ENCODE data around the gene RASSF4.

RASSF4 gene

GRCh38 chr10:44966816-44967509 is 7.4 kb downstream of the RASSF4 start:
- no peak for DNase-seq (ENCODE audit: low spot score in 2 of 2)
- Histone ChIP-seq H3K27me3 (ENCODE audit: low read depth) (no peaks in the 10 kb centered on the region), H3K9me3 (no peaks in the 10 kb centered on the region), H3K4me1 (peaks cover 19% of the 10 kb centered on the region), H3K36me3 (replicated peaks) (no peaks in the 10 kb centered on the region), H3K4me3 (no peak overlapping the region)
- in situ Hi-C loops (cut with MboI; ENCODE audit: low sequenced_read_pairs): no loop called here

- H3K9me3 ChIP-seq: no peaks in the 10 kb centered on the region
- in situ Hi-C loops (cut with MboI; ENCODE audit: low sequenced_read_pairs): no loop called here
- H3K4me3 ChIP-seq: no peak overlapping the region
- H3K4me1 ChIP-seq: peaks cover 19% of the 10 kb centered on the region
- no peak for DNase-seq (ENCODE audit: low spot score in 2 of 2)
- no peaks in the 10 kb centered on the region for H3K36me3 ChIP-seq (replicated peaks)
- H3K27me3 ChIP-seq (ENCODE audit: low read depth): no peaks in the 10 kb centered on the region
Observed at GRCh38 chr10:44967616-44968015, 8.0 kb downstream of the RASSF4 start.

- Histone ChIP-seq H3K4me3 (no peak overlapping the region), H3K4me1 (peaks cover 19% of the 10 kb centered on the region), H3K36me3 (replicated peaks) (no peaks in the 10 kb centered on the region), H3K27me3 (ENCODE audit: low read depth) (no peaks in the 10 kb centered on the region), H3K9me3 (no peaks in the 10 kb centered on the region)
- in situ Hi-C loops (cut with MboI; ENCODE audit: low sequenced_read_pairs): no loop called here
- no peak for DNase-seq (ENCODE audit: low spot score in 2 of 2)
Observed at GRCh38 chr10:44968091-44968490, 8.5 kb downstream of the RASSF4 start.

GRCh38 chr10:44968500-44969400 is 9.1 kb downstream of the RASSF4 start:
- in situ Hi-C loops (cut with MboI; ENCODE audit: low sequenced_read_pairs): no loop called here
- peaks cover 19% of the 10 kb centered on the region for H3K4me1 ChIP-seq
- no peaks in the 10 kb centered on the region for H3K9me3 ChIP-seq
- H3K36me3 ChIP-seq (replicated peaks): no peaks in the 10 kb centered on the region
- no peak for DNase-seq (ENCODE audit: low spot score in 2 of 2)
- H3K4me3 ChIP-seq: no peak overlapping the region
- no peaks in the 10 kb centered on the region for H3K27me3 ChIP-seq (ENCODE audit: low read depth)

GRCh38 chr10:44969854-44970253 is 10.3 kb downstream of the RASSF4 start:
- Histone ChIP-seq H3K9me3 (no peaks in the 10 kb centered on the region), H3K27me3 (ENCODE audit: low read depth) (no peaks in the 10 kb centered on the region), H3K4me3 (no peak overlapping the region), H3K4me1 (peaks cover 18% of the 10 kb centered on the region), H3K36me3 (replicated peaks) (no peaks in the 10 kb centered on the region)
- no peak for DNase-seq (ENCODE audit: low spot score in 2 of 2)
- in situ Hi-C loops (cut with MboI; ENCODE audit: low sequenced_read_pairs): no loop called here

DNA sequence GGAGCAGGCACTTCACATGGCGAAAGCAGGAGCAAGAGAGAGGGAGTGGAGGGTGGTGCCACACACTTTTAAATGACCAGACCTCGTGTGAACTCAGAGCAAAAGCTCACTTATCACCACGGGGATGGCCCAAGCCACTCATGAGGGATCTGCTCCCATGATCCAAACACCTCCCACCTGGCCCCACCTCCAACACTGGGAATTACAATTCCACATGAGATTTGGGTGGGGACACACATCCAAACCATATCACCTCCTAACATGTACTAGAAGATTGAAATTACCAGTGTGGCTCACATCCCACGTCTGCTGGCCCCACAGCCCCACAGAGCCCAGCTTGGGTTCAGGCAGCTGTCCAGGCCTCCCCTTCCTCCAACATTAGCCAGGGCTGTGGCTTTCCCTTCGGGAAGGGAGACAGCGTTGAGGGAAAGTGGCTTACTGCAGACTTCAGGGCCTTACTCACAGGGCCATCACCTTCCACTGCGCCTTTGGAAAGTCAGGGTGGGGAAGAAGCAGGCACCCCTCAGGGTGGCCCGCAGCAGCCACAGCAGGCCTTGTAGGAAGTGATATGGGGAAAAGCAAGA is 11.3 kb downstream of the RASSF4 start:
- DNase-seq (ENCODE audit: low spot score in 2 of 2): no peak
- no peak overlapping the region for H3K4me3 ChIP-seq
- no peaks in the 10 kb centered on the region for H3K9me3 ChIP-seq
- H3K4me1 ChIP-seq: peaks cover 22% of the 10 kb centered on the region
- in situ Hi-C loops (cut with MboI; ENCODE audit: low sequenced_read_pairs): no loop called here
- no peaks in the 10 kb centered on the region for H3K27me3 ChIP-seq (ENCODE audit: low read depth)
- H3K36me3 ChIP-seq (replicated peaks): no peaks in the 10 kb centered on the region

DNA sequence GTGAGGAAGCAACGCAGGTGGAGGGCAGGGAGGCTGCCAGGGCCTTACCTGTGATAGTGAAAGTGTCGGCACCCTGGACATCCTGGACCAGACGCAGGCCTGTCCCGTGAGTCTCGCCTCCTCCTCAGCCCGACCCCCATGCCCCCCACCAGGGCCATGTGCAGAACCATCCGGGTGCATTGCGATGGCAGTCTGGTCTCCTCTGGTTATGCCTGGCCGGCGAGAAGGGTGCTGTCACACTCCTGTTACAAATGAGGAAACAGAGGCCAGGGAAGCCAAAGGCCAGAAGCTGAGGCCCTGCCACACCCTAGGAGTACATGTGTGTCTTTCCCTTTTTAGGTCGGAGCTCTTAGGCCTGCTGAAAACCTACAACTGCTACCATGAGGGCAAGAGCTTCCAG is 11.8 kb downstream of the RASSF4 start:
- H3K9me3 ChIP-seq: no peaks in the 10 kb centered on the region
- H3K27me3 ChIP-seq (ENCODE audit: low read depth): no peaks in the 10 kb centered on the region
- no peak overlapping the region for H3K4me3 ChIP-seq
- DNase-seq (ENCODE audit: low spot score in 2 of 2): no peak
- H3K36me3 ChIP-seq (replicated peaks): no peaks in the 10 kb centered on the region
- peaks cover 23% of the 10 kb centered on the region for H3K4me1 ChIP-seq
- in situ Hi-C loops (cut with MboI; ENCODE audit: low sequenced_read_pairs): no loop called here

- Histone ChIP-seq H3K4me3 (no peak overlapping the region), H3K27me3 (ENCODE audit: low read depth) (no peaks in the 10 kb centered on the region), H3K9me3 (no peaks in the 10 kb centered on the region), H3K36me3 (replicated peaks) (no peaks in the 10 kb centered on the region), H3K4me1 (peaks cover 23% of the 10 kb centered on the region)
- in situ Hi-C loops (cut with MboI; ENCODE audit: low sequenced_read_pairs): no loop called here
- no peak for DNase-seq (ENCODE audit: low spot score in 2 of 2)
Observed at GRCh38 chr10:44971935-44972757, 12.5 kb downstream of the RASSF4 start.

DNA sequence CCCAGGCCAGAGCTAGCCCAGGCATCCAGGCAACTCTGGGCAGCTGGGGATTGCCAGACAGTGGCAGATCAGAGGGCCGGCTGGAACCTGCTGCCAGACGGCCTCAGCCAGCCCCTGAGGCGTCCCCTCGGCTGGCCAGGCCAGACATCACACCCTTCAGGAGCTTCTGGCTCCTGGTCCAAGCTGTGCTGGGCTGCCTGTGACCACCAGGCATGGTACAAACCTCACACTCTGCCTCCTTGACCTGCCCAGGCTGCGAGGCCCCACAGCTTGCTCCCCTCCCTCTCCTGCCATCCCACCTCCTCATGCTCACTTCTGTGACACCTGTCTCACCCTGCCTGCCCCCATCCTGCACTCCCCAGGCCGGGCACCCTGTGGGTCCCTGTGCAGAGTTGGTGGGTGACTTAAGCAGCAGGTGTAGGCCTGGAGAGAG is 13.3 kb downstream of the RASSF4 start:
- H3K4me3 ChIP-seq: no peak overlapping the region
- H3K4me1 ChIP-seq: peaks cover 25% of the 10 kb centered on the region
- no peaks in the 10 kb centered on the region for H3K36me3 ChIP-seq (replicated peaks)
- DNase-seq (ENCODE audit: low spot score in 2 of 2): no peak
- H3K9me3 ChIP-seq: no peaks in the 10 kb centered on the region
- no peaks in the 10 kb centered on the region for H3K27me3 ChIP-seq (ENCODE audit: low read depth)
- in situ Hi-C loops (cut with MboI; ENCODE audit: low sequenced_read_pairs): no loop called here

- no peaks in the 10 kb centered on the region for H3K27me3 ChIP-seq (ENCODE audit: low read depth)
- peak in 1 of 2 experiments; percentile 39 for DNase-seq (ENCODE audit: low spot score in 2 of 2)
- no peaks in the 10 kb centered on the region for H3K36me3 ChIP-seq (replicated peaks)
- in situ Hi-C loops (cut with MboI; ENCODE audit: low sequenced_read_pairs): no loop called here
- H3K4me1 ChIP-seq: peaks cover 31% of the 10 kb centered on the region
- H3K4me3 ChIP-seq: no peak overlapping the region
- no peaks in the 10 kb centered on the region for H3K9me3 ChIP-seq
Observed at GRCh38 chr10:44973323-44974081, 13.9 kb downstream of the RASSF4 start.

- no peak overlapping the region for H3K4me3 ChIP-seq
- in situ Hi-C loops (cut with MboI; ENCODE audit: low sequenced_read_pairs): no loop called here
- H3K27me3 ChIP-seq (ENCODE audit: low read depth): no peaks in the 10 kb centered on the region
- no peaks in the 10 kb centered on the region for H3K36me3 ChIP-seq (replicated peaks)
- no peaks in the 10 kb centered on the region for H3K9me3 ChIP-seq
- peaks cover 37% of the 10 kb centered on the region for H3K4me1 ChIP-seq
- no peak for DNase-seq (ENCODE audit: low spot score in 2 of 2)
Observed at GRCh38 chr10:44974082-44974627, 14.6 kb downstream of the RASSF4 start.

GRCh38 chr10:44974628-44975430 is 15.2 kb downstream of the RASSF4 start:
- H3K36me3 ChIP-seq (replicated peaks): no peaks in the 10 kb centered on the region
- no peaks in the 10 kb centered on the region for H3K9me3 ChIP-seq
- in situ Hi-C loops (cut with MboI; ENCODE audit: low sequenced_read_pairs): no loop called here
- H3K4me3 ChIP-seq: peak overlapping the region; percentile 22
- DNase-seq (ENCODE audit: low spot score in 2 of 2): peak; percentile 51 to 74
- peaks cover 40% of the 10 kb centered on the region for H3K4me1 ChIP-seq
- H3K27me3 ChIP-seq (ENCODE audit: low read depth): no peaks in the 10 kb centered on the region
